H54 (cell line): ENCODE measurements around the gene THEM4.

Experiments
- DNase-seq: peaks from one replicate; pipeline ENCODE4 v3.0.0; 2011; ENCODE audit warnings: low spot score, mixed read lengths; ENCODE audit not compliant: insufficient read length
- FAIRE-seq: peaks from 3 replicates; lab custom pipeline; 2011; peaks lifted over from hg19 to GRCh38; lab: Jason Lieb, UNC
- POLR2A ChIP-seq: IDR thresholded peaks from 2 replicates; pipeline ENCODE4 v1.6.1; 2011; ENCODE audit warnings: low read depth, mild to moderate bottlenecking, low read length

THEM4 gene

DNA sequence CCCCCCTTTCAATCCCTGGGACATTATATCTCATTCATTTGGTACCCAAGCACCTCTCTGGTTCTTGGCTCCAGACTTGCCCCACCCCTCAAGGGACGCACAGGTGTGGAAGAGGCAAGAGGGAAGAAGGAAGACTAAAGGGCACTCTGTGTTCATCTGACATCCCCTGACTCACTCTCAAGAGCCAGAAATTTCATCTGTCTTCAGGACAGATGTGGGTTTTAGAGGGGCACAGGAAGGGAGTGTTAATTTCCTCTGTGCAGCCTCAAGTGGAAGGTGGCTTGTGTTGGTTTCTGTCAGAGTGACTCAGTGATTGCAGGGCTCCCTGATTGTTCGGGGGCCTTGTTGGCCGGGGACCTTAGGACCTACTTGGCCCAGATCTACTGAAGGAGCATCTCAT, 72.1 kb downstream of the THEM4 start:
- FAIRE-seq = no peak
- no peak for DNase-seq
- no peak for TF ChIP-seq POLR2A

DNA sequence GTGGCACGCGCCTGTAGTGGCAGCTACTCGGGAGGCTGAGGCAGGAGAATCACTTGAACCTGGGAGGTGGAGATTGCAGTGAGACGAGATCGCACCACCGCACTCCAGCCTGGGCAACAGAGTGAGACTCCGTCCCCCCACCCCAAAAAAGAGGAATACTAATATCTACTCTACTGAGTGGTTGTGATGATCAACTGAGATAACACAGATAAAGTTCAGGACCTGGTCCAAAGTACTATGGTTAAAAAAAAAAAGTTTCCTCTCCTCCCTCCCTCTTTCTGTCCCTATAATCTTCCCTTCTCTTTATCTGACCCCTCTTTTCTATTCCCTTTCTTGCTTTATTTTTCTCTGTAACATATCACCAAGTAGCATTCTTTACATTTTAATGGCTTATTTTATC, 73.7 kb downstream of the THEM4 start:
- no peak for DNase-seq
- no peak for TF ChIP-seq POLR2A
- no peak for FAIRE-seq

DNA sequence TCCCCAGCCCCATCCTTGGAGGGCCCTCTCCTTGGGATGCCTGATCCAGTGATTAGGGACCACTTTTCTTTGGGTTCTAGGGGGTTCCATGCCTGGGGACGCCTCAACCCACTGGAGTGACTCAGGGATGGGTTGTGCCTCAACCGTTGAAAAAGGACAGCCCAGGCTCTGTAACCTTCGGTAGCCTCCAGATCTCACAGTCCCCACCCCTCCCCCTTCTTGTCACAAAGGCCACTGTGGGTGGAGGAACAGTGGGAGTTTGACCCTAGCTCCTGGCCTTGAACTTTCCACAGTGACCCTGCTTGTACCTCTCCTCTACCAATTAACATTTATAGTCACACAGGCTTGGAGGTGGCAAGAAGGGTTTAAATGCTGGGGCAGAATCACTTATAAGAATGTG, 75.1 kb downstream of the THEM4 start:
- TF ChIP-seq POLR2A = no peak
- DNase-seq (no peak), FAIRE-seq (no peak)

DNA sequence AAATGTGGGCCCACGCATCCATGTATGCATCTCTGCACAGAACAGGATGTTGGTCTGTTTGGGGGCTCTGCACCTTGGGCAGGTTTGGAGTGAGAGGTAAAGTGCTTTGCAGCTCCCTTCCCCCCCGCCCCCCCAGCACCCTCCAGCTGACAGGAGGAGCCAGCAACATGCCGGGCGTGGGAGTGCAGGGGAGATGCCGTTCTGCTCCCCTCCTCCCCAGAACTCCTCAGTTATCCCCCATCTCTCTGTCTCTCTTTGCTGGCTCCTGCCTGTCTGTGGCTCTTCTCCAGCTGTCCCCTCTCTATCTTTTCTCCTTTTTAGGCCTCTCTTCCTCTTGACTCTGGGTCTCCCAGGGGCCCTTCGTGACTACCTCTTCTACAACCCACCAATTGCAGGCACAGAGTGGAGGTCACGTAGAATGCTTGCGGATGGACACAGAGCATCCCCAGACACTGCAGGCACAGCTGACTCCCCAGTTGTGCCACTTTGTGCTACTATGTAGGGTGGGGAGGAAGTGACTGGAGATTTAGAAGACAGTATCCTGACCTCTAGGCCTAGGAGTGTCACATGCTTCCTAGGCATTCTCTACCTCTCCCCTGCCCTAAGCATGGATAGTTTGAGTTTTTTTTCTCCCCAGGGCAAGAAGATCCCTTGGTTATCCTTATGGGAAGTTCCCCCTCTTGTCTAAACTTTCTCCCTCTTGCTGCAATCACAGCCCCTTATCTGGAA, 76.0 kb downstream of the THEM4 start:
- FAIRE-seq (no peak), DNase-seq (no peak)
- TF ChIP-seq POLR2A = no peak

DNA sequence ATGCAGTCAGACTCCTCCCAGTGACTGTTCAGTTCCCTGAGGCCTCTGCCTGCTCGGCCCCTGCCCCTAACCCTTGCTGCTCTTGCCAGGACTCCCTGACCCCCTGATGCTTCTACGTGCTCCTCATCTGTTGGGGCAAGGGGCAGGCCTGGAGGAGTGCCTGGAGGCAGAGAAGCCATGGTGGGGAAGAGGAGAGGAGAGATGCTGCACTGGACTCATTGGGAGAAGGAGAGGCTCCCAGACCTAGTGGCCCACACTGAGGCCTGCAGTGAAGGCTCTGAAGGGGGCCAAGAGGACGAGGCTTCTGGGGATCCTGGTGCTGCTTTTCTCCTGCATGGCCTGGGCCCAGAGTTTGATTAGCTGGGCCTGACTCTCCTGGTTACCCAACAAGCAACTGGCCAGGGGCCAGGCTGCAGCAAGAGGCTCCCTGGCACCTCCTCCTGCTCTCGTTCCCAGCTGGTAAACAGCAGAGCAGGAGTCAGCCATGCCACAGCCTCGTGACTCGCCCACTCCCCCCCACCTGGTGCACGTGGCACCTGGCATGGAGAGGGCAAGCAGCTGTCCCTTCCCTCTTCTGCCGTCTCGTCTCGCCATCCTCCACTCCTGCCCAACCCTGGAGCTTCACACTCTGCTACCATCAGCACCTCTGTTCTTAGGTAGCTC, 76.9 kb downstream of the THEM4 start:
- DNase-seq (no peak), FAIRE-seq (no peak)
- TF ChIP-seq POLR2A = no peak

DNA sequence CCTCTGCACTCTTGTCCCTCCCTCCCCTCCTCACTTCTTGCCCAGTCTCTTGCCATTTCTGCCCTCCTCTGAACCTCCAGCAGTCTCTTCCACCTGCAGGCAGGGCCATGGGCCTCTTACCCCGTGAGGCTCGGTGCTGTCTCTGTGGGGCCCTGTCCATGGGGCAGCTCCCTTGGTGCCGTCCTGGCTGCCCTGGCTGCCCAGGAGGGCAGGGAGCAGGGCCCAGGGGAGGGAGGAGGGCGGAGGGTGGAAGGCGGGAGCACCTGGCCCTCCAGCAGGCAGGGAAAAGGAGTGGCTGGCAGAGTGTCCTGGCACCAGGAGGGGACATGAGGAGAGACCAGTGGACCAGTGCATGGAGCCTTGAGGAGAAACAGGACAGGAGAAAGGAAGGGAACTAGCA, 77.7 kb downstream of the THEM4 start, which contains the start of gene RORC:
RORC (minus strand) TSS at position 198 of the 400 bp plus-strand sequence; CDS start at position 160, 38 bp downstream.
- no peak for TF ChIP-seq POLR2A
- FAIRE-seq (no peak), DNase-seq (no peak)

DNA sequence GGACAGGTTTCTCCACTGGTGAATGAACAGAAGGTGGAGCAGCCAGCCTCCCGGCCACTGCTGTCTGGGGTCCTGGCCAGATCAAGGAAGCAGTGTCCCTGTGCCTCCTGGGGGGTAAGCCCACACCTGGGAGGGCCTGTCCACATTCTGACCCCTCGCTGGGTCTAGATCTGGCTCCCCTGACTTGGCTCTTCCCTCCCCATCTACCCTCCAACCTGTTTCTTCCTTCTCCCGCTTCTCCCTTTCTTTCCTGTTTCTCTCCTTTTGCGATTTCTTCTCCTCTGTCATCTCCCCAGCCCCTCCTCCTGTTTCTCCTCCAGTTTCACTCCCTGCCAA, 78.1 kb downstream of the THEM4 start:
- FAIRE-seq = no peak

DNA sequence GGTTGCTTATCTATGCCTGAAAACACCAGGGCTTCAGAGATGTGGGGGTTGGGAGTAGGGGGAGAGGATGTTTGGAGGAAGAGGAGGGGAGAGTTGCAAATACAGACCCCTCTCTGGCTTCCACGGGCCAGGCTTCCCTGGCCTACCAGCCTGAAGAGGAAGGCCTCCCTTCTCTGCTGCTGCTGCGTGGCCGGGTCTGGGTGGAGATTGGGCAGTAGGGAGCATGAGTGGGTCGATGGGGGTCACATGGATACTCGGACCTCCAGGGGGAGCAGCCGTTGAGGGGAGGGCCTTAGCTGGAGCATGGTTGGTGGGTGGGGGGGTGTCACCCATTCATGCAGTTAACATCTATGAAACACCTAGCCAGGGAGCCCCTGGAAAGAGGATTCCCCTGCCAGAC, 79.3 kb downstream of the THEM4 start:
- no peak for DNase-seq
- no peak for FAIRE-seq
- TF ChIP-seq POLR2A = no peak

More for the DNA sequence above, 78.1 kb downstream of the THEM4 start:
- no peak for TF ChIP-seq POLR2A
- DNase-seq = no peak

DNA sequence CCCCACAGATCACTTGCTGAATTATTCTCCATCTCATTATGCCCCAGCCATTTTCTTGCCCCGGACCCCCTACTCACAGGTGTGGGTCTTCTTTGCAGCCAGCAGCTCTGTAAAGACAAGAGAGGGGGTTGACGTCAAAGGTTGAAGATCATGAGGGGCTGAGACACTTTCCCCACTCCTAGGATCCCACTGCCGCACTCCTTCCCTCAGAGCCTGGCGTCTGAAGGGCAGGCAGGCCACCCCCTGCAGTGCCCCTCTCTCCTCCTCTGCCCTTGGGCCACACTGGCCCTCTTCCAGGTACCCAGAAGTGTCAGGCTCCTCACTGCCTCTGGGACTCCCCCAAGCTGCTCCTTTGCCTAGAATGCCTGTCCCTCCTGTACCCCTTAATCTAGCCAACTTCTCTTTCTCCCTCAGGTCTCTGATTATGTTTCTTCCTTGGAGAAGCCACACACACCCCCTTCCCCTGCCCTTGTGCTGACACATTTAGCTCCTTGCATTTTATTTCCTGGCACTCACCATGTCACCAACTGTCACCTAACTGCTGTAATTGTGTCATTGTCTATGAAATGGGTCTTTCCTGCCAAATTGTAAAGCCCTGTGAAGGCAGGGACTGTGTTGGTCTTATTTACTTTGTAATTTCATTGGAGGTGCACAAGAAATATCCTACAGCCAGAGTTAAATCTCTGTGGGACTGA, 79.8 kb downstream of the THEM4 start:
- FAIRE-seq (no peak), DNase-seq (no peak)
- TF ChIP-seq POLR2A = no peak

DNA sequence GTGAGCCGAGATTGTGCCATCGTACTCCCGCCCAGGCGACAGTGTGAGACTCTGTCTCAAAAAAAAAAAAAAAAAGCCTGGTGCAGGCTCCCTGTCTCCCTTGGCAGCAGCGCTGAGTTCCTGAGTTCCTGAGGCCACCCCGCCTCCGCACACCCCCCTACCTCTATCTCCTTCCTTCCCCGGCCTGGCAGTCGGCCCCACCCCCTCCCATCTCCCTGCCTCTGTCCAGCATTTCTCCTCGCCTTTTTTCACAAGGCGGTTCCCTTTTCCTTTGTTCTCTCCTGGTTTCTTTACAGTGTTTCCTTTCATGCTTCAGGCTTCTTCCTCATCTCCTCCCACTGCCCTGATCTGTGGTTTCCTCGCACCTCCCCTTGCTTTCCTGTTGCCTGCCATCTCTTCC, 80.4 kb downstream of the THEM4 start:
- TF ChIP-seq POLR2A = no peak
- FAIRE-seq (no peak), DNase-seq (no peak)

DNA sequence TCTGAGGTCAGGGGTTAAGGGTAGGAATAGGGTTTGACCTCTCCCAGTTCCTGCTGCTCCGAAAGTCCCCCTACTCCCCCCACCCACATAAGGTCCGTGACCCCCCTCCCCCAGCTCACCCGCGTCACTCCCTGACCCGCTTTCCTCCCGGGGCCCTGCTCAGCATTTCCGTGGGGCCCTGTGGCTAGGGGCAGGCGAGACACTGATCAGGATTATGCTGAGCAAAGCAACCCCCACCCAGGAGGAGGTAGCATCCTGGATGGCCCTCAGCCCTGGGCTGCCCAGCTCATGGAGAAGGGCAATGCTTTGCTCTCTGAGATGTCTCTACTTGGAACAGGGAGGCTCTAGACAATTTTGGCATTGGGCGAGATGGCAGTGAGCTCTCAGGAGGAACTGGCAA, 81.5 kb downstream of the THEM4 start:
- DNase-seq (no peak), FAIRE-seq (no peak)
- TF ChIP-seq POLR2A = no peak

DNA sequence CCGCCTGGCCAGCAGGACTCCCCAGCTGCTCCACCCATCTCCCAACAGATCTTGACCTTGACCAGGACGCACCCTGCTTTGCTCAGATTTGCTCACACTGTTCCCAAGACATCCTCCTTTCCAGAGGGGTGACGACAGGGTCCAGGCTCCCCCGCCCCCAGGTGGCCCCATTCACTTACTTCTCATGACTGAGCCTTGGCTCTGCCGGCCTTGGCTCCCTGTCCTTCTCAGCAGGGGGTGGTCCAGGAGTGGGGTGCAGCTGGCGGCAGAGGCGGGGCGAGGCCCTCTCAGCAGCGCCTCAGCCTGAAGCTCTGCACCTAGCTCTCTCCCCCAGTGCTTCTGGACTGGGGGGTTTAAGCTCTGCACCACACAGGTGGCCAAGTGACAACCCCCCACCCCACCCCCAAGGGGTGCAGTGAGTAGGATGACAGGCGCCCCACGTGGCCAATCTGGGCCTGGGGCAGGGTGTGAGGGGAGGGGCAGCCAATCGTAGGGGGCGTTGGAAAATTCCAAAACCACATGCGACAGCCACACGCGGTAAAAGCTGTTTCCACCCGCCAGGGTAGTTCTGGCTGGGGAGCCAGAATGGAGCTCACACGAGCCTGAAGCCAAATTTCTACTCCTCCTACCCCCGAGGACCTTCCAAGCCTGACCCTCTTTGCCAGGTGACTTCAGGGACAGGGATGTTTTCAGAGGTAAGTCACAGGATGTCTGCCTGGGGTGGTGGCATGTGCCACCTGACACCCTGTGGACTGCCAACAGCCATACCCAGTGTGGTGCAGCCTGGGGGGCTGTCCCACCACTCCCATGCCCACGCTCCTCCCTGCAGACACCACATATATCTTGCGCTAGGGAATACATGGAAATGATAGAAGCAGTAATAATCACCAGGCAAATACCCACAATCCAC, 83.3 kb downstream of the THEM4 start:
- FAIRE-seq (no peak), DNase-seq (no peak)
- TF ChIP-seq POLR2A = no peak

DNA sequence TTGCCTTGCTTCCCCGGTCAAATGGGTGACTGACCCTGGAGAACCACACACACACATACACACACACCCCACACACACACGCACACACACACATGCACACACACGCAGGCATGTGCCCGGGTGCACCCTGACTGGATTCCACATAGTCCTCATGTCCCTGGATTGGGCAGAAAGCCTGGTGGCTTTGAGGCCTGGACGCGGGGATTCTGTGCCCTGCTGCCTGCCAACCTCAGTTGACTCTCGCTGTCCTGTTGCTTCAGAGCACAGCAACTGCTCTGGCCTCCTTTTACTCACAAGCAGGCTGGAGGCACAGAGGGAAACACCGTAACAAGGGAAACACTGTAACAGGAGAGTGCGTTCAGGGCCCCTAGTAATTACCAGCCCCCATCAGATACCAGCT, 84.1 kb downstream of the THEM4 start:
- no peak for TF ChIP-seq POLR2A
- DNase-seq (no peak), FAIRE-seq (no peak)
